Naive thymus-derived CD4-positive, alpha-beta T cell (primary cell): ENCODE results near the gene C2orf68. TPM values are rescaled to one million over a fixed set of nuclear protein-coding genes. Genes with fewer than 3 reads are reported as not detected.
A peak's percentile ranks its signal among the peaks of the same experiment; 100 is the strongest.
"Not testable (repeated sequence)": the region's sequence is repeated elsewhere in the genome, so short reads cannot be mapped to it uniquely, and the experiment has no call there.

Experiments used
- ATAC-seq: fragments of 150-1000 bp; cut with Tn5 transposase; 2 replicates; pipeline ENCODE4 v1.10.0; 2021; ENCODE audit warnings: mild to moderate bottlenecking, moderate library complexity
- CTCF ChIA-PET: fragments of 350-600 bp; sonication (Branson Sonifier 250); formaldehyde crosslinking; loops from one replicate; lab custom pipeline; 2021; ENCODE audit warnings: antibody characterized with exemption; lab: Charles Lee
- POLR2A ChIA-PET: fragments of 350-600 bp; sonication (Branson Sonifier 250); formaldehyde crosslinking; loops from one replicate; lab custom pipeline; 2021; ENCODE audit warnings: antibody characterized with exemption, inconsistent platforms; lab: Charles Lee
- DNase-seq, 9 donors: peaks; one replicate each; pipeline versions ENCODE4 v3.0.0 to v3.0.0-alpha.2; 2020 to 2022; ENCODE audit warnings: mixed read lengths in 1 of 9
- H3K27ac ChIP-seq: one replicate; pipeline ENCODE4 v1.7.0; 2013; ENCODE audit warnings: mild to moderate bottlenecking, low read depth, low read length, moderate library complexity
- H3K27me3 ChIP-seq, 2 donors: one replicate each; pipeline ENCODE4 v1.7.0; 2013; ENCODE audit warnings: low read length in 2 of 2, mild to moderate bottlenecking in 2 of 2, moderate library complexity in 2 of 2; ENCODE audit not compliant: control insufficient read depth in 2 of 2, insufficient read depth in 2 of 2
- H3K36me3 ChIP-seq, 3 experiments: 1 replicate in 2 of 3; 2 replicates in 1 of 3; pipeline ENCODE4 v1.7.0; 2013; ENCODE audit warnings: low read length in 3 of 3, mild to moderate bottlenecking in 3 of 3, moderate library complexity in 1 of 3; ENCODE audit not compliant: insufficient read depth in 3 of 3, control insufficient read depth in 2 of 3
- H3K4me1 ChIP-seq, 2 donors: one replicate each; pipeline ENCODE4 v1.7.0; 2013; ENCODE audit warnings: low read length in 2 of 2, mild to moderate bottlenecking in 2 of 2, moderate library complexity in 1 of 2; ENCODE audit not compliant: control insufficient read depth in 2 of 2, insufficient read depth in 2 of 2
- H3K4me3 ChIP-seq: 2 replicates; pipeline ENCODE4 v1.7.0; 2013; ENCODE audit warnings: mild to moderate bottlenecking, low read length
- H3K9me3 ChIP-seq, 3 experiments: 1 replicate in 2 of 3; 2 replicates in 1 of 3; pipeline ENCODE4 v1.7.0; 2013; ENCODE audit warnings: low read length in 3 of 3; ENCODE audit not compliant: control insufficient read depth in 2 of 3
- H3K27ac Mint-ChIP-seq, 9 donors: one replicate each; pipeline ENCODE4 v1.8.0; 2020 to 2022; ENCODE audit warnings: mixed read lengths in 9 of 9, mild to moderate bottlenecking in 8 of 9, moderate library complexity in 5 of 9, inconsistent platforms in 2 of 9
- H3K27me3 Mint-ChIP-seq, 5 donors: one replicate each; pipeline ENCODE4 v1.8.0; 2021 to 2022; ENCODE audit warnings: mixed read lengths in 5 of 5, mild to moderate bottlenecking in 1 of 5
- H3K36me3 Mint-ChIP-seq, 5 donors: one replicate each; pipeline ENCODE4 v1.8.0; 2020 to 2022; ENCODE audit warnings: mixed read lengths in 5 of 5, mild to moderate bottlenecking in 3 of 5, inconsistent platforms in 1 of 5
- H3K4me1 Mint-ChIP-seq, 7 donors: one replicate each; pipeline ENCODE4 v1.8.0; 2020 to 2022; ENCODE audit warnings: mixed read lengths in 7 of 7, mild to moderate bottlenecking in 3 of 7, inconsistent platforms in 1 of 7
- H3K4me3 Mint-ChIP-seq, 10 donors: one replicate each; pipeline ENCODE4 v1.8.0; 2020 to 2022; ENCODE audit warnings: mild to moderate bottlenecking in 10 of 10, mixed read lengths in 10 of 10, moderate library complexity in 6 of 10, inconsistent platforms in 2 of 10
- H3K9me3 Mint-ChIP-seq, 11 donors: one replicate each; pipeline ENCODE4 v1.8.0; 2020 to 2022; ENCODE audit warnings: mixed read lengths in 11 of 11, mild to moderate bottlenecking in 4 of 11, inconsistent platforms in 1 of 11, moderate library complexity in 1 of 11
- intact Hi-C, 2 donors: fragments of 100-400 bp; cut with micrococcal nuclease; formaldehyde crosslinking; loops; one replicate each; pipeline ENCODE4 v1.15.1; 2023
- polyA plus RNA-seq, 2 donors: library from polyadenylated mRNA; unstranded; fragments of 300-500 nt; fragmentation: Illumina TruSeq; gene quantifications; one replicate each; pipeline ENCODE4 v1.2.3, GENCODE V29; 2021
- total RNA-seq, 6 experiments: library from RNA in 5 of 6; stranded (reverse) in 5 of 6; gene quantifications; 1 replicate in 5 of 6; 2 replicates in 1 of 6; pipeline ENCODE4 v1.2.3 and lab custom pipeline; 2021 to 2026

Gene C2orf68
- total and polyA plus RNA-seq, 7 experiments from 2014 or later = 24.9 to 92.1 (median 42.5) TPM

DNA sequence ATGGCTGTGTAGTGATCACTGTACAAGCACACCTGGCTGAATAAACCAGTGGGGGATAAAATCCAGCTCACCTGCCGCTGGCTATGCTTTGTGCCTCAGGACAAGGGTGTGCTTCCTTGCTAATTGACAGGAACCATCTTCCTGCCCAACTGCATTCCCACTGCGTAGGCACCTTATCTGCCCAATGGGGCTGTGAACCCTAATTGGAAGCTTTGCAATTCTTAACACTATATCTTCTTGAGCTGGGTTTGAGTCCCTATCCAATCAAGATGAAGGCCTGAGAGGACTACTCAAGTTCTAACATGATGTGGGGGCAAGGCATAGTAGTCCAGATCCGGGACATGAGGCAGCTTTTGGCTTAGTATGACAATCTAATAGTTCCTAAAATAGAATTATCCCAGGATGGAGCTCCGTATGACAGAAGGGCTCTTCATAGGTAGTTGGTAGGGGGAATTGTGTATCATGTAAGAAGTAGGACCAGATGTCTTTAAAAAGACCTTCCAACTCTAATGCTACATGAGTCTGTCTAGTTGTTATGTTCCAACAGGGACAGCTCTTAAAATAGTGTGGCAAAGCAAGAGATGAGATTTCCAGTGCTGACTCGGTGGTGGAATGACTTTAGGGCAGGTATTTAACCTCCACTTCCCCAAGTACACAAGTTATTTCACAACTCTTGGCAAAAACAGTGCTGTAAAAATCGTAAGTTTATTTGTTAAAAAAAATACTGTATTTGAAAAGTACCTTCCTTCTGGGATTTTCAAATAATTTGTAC is 7.1 kb downstream of the C2orf68 start:
- no peak overlapping the region for H3K4me3 ChIP-seq
- ChIA-PET POLR2A (interaction anchor here (0.6 to 4.2 kb wide), 9 partner anchors 8 to 501 kb away, joined by 3 to 35 read pairs (median 4); partner anchors contain the start of genes C2orf68, POLR1A, PTCD3 and RNF181), CTCF (interaction anchor here (1.0 to 1.4 kb wide), 3 partner anchors 33 to 48 kb away, joined by 3 read pairs; no protein-coding TSS in a partner anchor)
- peaks cover 0 to 35% (median 5%) of the 10 kb centered on the region in 3 experiments for H3K36me3 ChIP-seq
- Mint-ChIP-seq H3K4me3 (peak overlapping the region in 6 of 10 donors; percentile 9 to 94 (median 29)), H3K36me3 (peaks cover 0 to 15% (median 4%) of the 10 kb centered on the region in 5 donors), H3K4me1 (peaks cover 20 to 63% (median 55%) of the 10 kb centered on the region in 7 donors), H3K9me3 (no peaks in the 10 kb centered on the region), H3K27me3 (peaks cover 0 to 2% (median 0%) of the 10 kb centered on the region in 5 donors), H3K27ac (peak overlapping the region in 6 of 9 donors; percentile 7 to 70 (median 43))
- DNase-seq (no peak), ATAC-seq (no peak)
- no peaks in the 10 kb centered on the region for H3K27me3 ChIP-seq
- H3K9me3 ChIP-seq = no peaks in the 10 kb centered on the region
- H3K4me1 ChIP-seq = peaks cover 7 to 9% of the 10 kb centered on the region in 2 donors
- peak overlapping the region; percentile 31 for H3K27ac ChIP-seq
- intact Hi-C loops = loop anchor here in 1 of 2 donors (5.0 kb wide), 1 partner anchor 838 kb away; the partner anchor contains the start of gene KDM3A

DNA sequence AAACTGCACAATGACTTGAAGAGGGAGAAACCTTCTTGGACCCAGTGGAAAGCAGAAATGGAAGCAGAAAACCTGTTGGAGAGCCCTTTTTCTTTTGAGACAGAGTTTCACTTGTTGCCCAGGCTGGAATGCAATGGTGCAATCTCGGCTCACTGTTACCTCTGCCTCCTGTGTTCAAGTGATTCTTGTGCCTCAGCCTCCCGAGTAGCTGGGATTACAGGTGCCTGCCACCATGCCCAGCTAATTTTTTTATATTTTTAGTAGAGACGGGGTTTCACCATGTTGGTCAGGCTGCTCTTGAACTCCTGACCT is 7.8 kb downstream of the C2orf68 start:
- H3K4me1 ChIP-seq, H3K9me3 ChIP-seq, DNase-seq, H3K9me3 Mint-ChIP-seq, ATAC-seq, H3K27me3 ChIP-seq, H3K4me3 ChIP-seq, H3K27me3 Mint-ChIP-seq: not testable (repeated sequence)
- CTCF ChIA-PET = interaction anchor here (1.1 to 1.4 kb wide), 2 partner anchors 34 to 47 kb away, joined by 3 read pairs; no protein-coding TSS in a partner anchor
- H3K36me3 ChIP-seq = peaks cover 0 to 35% (median 5%) of the 10 kb centered on the region in 3 experiments
- peak overlapping the region in 9 of 10 donors; percentile 8 to 98 (median 90) for H3K4me3 Mint-ChIP-seq
- peak overlapping the region in 4 of 9 donors; percentile 43 to 85 (median 72) for H3K27ac Mint-ChIP-seq
- intact Hi-C loops = loop anchor here in 1 of 2 donors (5.0 kb wide), 1 partner anchor 838 kb away; the partner anchor contains the start of gene KDM3A
- H3K36me3 Mint-ChIP-seq = peaks cover 0 to 14% (median 4%) of the 10 kb centered on the region in 5 donors
- POLR2A ChIA-PET = interaction anchor here (0.7 to 4.2 kb wide), 7 partner anchors 8 to 502 kb away, joined by 3 to 35 read pairs (median 12); partner anchors contain the start of genes C2orf68, MAT2A, POLR1A and PTCD3
- peak overlapping the region; percentile 0 for H3K27ac ChIP-seq
- H3K4me1 Mint-ChIP-seq = peaks cover 19 to 58% (median 50%) of the 10 kb centered on the region in 7 donors

- H3K36me3 ChIP-seq = peaks cover 0 to 32% (median 0%) of the 10 kb centered on the region in 3 experiments
- intact Hi-C loops = loop anchor here (1.0 to 5.0 kb wide), 12 partner anchors 7 to 840 kb away; partner anchors contain the start of genes MAT2A (in 2 of the 2), VAMP5 (in 2 of the 2), C2orf68 (in 1 of the 2) and GGCX (in 1 of the 2)
- peak; percentile 97 for ATAC-seq
- H3K4me3 Mint-ChIP-seq = peak within 1 kb of the TSS; percentile 89 to 98 (median 91)
- no peaks in the 10 kb centered on the region for H3K27me3 ChIP-seq
- DNase-seq = peak; percentile 68 to 91 (median 78)
- peak within 1 kb of the TSS; percentile 81 for H3K27ac ChIP-seq
- no peaks in the 10 kb centered on the region for H3K9me3 ChIP-seq
- peaks cover 7 to 9% of the 10 kb centered on the region in 2 donors for H3K4me1 ChIP-seq
- H3K36me3 Mint-ChIP-seq = peaks cover 0 to 2% (median 0%) of the 10 kb centered on the region in 5 donors
- POLR2A ChIA-PET = interaction anchor here (0.6 to 4.2 kb wide), 13 partner anchors 7 to 598 kb away, joined by 3 to 35 read pairs (median 6); partner anchors contain the start of genes C2orf68, GGCX, MAT2A and RNF181
- H3K27ac Mint-ChIP-seq = peak within 1 kb of the TSS; percentile 42 to 96 (median 82)
- peaks cover 0 to 2% (median 0%) of the 10 kb centered on the region in 5 donors for H3K27me3 Mint-ChIP-seq
- peaks cover 16 to 45% (median 37%) of the 10 kb centered on the region in 7 donors for H3K4me1 Mint-ChIP-seq
- H3K9me3 Mint-ChIP-seq = no peaks in the 10 kb centered on the region
- H3K4me3 ChIP-seq = peak within 1 kb of the TSS; percentile 99
- CTCF ChIA-PET = no interaction called here
Measured at GRCh38 chr2:85602476-85603234, 9.2 kb downstream of the C2orf68 start, which contains the start of gene TMEM150A. Gene TMEM150A (minus strand): TSS chr2:85602698. CDS start chr2:85601948, 750 bp downstream.

- H3K27me3 Mint-ChIP-seq = peaks cover 0 to 2% (median 0%) of the 10 kb centered on the region in 5 donors
- no peaks in the 10 kb centered on the region for H3K27me3 ChIP-seq
- POLR2A ChIA-PET = interaction anchor here (1.0 to 3.7 kb wide), 8 partner anchors 10 to 63 kb away, joined by 3 to 19 read pairs (median 6); partner anchors contain the start of genes C2orf68, GGCX and MAT2A
- peaks cover 17 to 45% (median 40%) of the 10 kb centered on the region in 7 donors for H3K4me1 Mint-ChIP-seq
- no peaks in the 10 kb centered on the region for H3K9me3 Mint-ChIP-seq
- H3K36me3 Mint-ChIP-seq = peaks cover 0 to 2% (median 0%) of the 10 kb centered on the region in 5 donors
- peaks cover 7 to 10% of the 10 kb centered on the region in 2 donors for H3K4me1 ChIP-seq
- DNase-seq = no peak
- H3K27ac Mint-ChIP-seq = peak overlapping the region in 8 of 9 donors; percentile 68 to 96 (median 82)
- intact Hi-C loops = loop anchor here (1.0 to 5.0 kb wide), 11 partner anchors 9 to 840 kb away; partner anchors contain the start of genes MAT2A (in 2 of the 2), VAMP5 (in 2 of the 2), C2orf68 (in 1 of the 2) and GGCX (in 1 of the 2)
- peaks cover 0 to 31% (median 0%) of the 10 kb centered on the region in 3 experiments for H3K36me3 ChIP-seq
- CTCF ChIA-PET = no interaction called here
- peak overlapping the region; percentile 75 to 93 (median 86) for H3K4me3 Mint-ChIP-seq
- peak overlapping the region; percentile 99 for H3K4me3 ChIP-seq
- H3K27ac ChIP-seq = peak overlapping the region; percentile 81
- H3K9me3 ChIP-seq = no peaks in the 10 kb centered on the region
- peak; percentile 24 for ATAC-seq
Measured at GRCh38 chr2:85601771-85602475, 9.9 kb downstream of the C2orf68 start.

GRCh38 chr2:85600951-85601770 is 10.7 kb downstream of the C2orf68 start:
- Histone ChIP-seq H3K9me3 (no peaks in the 10 kb centered on the region), H3K36me3 (peaks cover 0 to 25% (median 0%) of the 10 kb centered on the region in 3 experiments), H3K27ac (peak overlapping the region; percentile 81), H3K27me3 (no peaks in the 10 kb centered on the region), H3K4me1 (peaks cover 14 to 17% of the 10 kb centered on the region in 2 donors), H3K4me3 (no peak overlapping the region)
- POLR2A ChIA-PET = interaction anchor here (1.4 to 3.7 kb wide), 7 partner anchors 10 to 62 kb away, joined by 4 to 19 read pairs (median 11); partner anchors contain the start of genes C2orf68, MAT2A, USP39 and VAMP5
- peak overlapping the region; percentile 75 to 93 (median 86) for H3K4me3 Mint-ChIP-seq
- peak overlapping the region in 8 of 9 donors; percentile 68 to 96 (median 81) for H3K27ac Mint-ChIP-seq
- peaks cover 24 to 51% (median 41%) of the 10 kb centered on the region in 7 donors for H3K4me1 Mint-ChIP-seq
- no peak for DNase-seq
- CTCF ChIA-PET = no interaction called here
- H3K9me3 Mint-ChIP-seq = no peaks in the 10 kb centered on the region
- peaks cover 0 to 2% (median 0%) of the 10 kb centered on the region in 5 donors for H3K27me3 Mint-ChIP-seq
- H3K36me3 Mint-ChIP-seq = peaks cover 0 to 2% (median 0%) of the 10 kb centered on the region in 5 donors
- intact Hi-C loops = loop anchor here in 1 of 2 donors (5.0 kb wide), 1 partner anchor 841 kb away; the partner anchor contains the start of gene KDM3A
- ATAC-seq = no peak
